ENCODE data around the gene TAS2R39.
"Not testable (repeated sequence)": the region's sequence is repeated elsewhere in the genome, so short reads cannot be mapped to it uniquely, and the experiment has no call there.

Gene TAS2R39

DNA sequence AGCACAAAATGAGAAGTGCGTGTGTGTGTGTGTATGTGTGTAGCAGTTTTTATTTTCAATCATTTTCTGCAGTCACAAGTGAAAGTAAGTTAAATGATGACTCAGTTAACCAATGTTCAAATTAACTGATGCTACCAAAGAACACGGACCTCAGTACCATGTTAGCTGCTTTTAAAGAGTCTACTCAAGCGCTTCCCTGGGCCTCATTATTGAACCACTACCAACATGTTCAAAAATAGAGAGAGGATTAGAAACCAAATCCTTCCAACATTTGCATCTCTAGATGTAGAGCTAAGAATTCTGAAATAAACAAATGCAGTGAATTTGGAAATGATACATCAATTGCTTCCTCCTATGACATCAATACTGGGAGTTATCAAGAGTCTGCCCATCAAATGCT lies at the start of gene TAS2R39:
TAS2R39 (plus strand) TSS at position 396 of the 400 bp plus-strand sequence; CDS start at position 396, 0 bp downstream.
- no peak for DNase-seq

DNA sequence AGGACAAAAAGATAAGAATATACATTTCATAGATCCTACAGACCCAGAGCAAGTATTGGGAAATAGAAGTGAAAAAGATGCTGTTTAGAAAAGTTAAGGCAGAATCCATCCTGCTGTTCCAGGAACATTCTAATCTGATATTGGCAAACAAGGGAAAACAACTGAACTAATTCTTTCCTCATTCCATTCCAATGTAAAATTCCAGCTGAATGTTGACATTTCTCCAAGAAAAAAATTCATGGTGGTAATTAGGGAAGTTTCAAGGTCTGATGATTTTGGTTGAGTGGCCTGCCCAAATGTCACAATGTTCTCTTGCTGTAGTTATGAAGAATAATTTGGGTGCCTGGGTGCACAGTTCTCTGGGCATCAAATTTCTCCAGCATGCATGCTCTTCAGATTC lies 36.1 kb upstream of the TAS2R39 start:
- no peak for DNase-seq

GRCh38 chr7:143148050-143148449 lies 35.2 kb upstream of the TAS2R39 start:
- DNase-seq: no peak

- no peak for DNase-seq
These were observed 34.6 kb upstream of the TAS2R39 start for GRCh38 chr7:143148651-143149050.

- not testable (repeated sequence) for DNase-seq
These were observed 32.5 kb upstream of the TAS2R39 start for GRCh38 chr7:143150696-143151095.

- DNase-seq: not testable (repeated sequence)
These were observed 24.6 kb upstream of the TAS2R39 start for GRCh38 chr7:143158617-143159016.

GRCh38 chr7:143171697-143172096 lies 11.5 kb upstream of the TAS2R39 start:
- DNase-seq: no peak

DNA sequence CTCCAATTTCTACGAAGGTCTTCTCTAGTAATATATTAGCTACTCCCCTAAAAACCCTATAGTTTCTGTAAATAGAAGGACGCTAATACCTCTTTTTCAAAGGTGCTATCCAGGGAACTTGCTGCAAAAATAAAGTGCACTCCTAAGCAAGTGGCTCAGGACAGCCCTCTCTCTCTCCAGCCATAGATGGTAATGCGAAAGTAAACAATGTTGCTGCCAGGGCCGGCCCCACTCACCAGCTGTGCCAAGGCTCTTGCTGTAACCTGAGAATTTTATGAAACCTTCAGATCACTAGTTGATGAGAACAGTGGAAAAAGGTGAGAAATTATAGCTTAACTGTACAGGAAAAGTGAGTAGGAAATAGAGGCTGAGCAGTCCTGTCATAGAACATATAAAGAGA lies 10.9 kb upstream of the TAS2R39 start:
- no peak for DNase-seq

DNA sequence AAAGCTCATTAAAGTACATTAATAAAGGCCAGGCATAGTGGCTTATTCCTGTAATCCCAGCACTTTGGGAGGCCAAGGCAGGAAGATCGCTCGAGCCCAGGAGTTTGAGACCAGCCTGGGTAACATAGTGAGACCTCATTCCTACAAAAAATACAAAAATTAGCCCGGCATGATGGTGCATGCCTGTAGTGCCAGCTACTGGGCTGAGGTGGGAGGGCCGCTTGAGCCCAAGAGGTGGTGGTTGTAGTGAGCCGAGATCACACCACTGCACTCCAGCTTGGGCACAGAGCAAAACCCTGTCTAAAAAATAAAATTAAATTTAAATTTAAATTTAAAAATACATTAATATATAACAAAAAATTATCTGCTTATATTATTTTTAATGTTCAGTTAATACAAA lies 7.1 kb upstream of the TAS2R39 start:
- no peak for DNase-seq

DNA sequence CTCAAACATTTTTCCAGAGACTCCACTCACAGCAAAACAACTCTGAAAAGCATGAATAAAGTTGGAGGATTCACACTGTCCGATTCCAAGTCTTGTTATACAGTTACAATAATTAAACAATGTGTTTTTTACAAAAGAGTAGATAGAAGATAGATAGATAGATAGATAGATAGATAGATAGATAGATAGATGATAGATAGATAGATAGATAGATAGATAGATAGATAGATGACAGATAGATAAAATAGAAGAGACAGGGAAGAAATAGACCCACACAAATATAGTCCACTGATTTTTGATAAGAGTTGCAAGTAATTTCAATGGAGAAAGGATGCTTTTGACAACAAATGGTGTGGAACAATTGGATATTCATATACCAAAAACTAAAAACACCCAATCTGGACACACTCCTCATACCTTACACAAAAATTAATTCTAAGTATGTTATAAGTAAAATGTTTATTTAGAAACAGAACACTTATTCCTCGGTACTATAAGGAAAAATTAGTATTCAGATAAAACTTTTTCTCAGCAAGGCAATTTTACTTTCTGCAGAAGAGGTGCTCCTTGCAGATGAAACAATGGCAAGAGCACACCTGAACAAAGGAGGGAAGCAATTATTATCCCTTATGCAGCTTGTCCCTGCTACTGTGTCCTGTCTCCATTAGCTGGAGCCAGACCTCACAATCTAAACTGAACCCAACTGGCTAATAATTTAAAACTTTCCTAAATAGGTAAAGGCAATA lies 5.7 kb upstream of the TAS2R39 start:
- DNase-seq: no peak

DNA sequence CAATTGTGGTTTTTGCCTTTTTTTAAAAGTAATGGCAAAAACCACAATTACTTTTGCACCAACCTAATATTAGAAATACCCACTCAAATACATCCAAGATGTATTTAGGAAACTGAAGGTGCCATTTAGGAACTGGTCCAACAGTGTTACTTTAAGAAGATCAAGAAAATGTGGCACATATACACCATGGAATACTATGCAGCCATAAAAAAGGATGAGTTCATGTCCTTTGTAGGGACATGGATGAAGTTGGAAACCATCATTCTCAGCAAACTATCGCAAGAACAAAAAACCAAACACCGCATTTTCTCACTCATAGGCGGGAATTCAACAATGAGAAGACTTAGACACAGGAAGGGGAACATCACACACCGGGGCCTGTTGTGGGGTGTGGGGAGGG lies 2.4 kb upstream of the TAS2R39 start:
- DNase-seq: not testable (repeated sequence)

- DNase-seq: no peak
These were observed 1.9 kb upstream of the TAS2R39 start for GRCh38 chr7:143181349-143181748.

- no peak for DNase-seq
These were observed 2.3 kb downstream of the TAS2R39 start for GRCh38 chr7:143185551-143185950.

- no peak for DNase-seq
These were observed 5.8 kb downstream of the TAS2R39 start for GRCh38 chr7:143188994-143189393.

- no peak for DNase-seq
These were observed 10.7 kb downstream of the TAS2R39 start for GRCh38 chr7:143193880-143194279.

GRCh38 chr7:143199040-143199439 lies 15.8 kb downstream of the TAS2R39 start:
- DNase-seq: no peak

- DNase-seq: no peak
These were observed 18.9 kb downstream of the TAS2R39 start for GRCh38 chr7:143202161-143202560.

DNA sequence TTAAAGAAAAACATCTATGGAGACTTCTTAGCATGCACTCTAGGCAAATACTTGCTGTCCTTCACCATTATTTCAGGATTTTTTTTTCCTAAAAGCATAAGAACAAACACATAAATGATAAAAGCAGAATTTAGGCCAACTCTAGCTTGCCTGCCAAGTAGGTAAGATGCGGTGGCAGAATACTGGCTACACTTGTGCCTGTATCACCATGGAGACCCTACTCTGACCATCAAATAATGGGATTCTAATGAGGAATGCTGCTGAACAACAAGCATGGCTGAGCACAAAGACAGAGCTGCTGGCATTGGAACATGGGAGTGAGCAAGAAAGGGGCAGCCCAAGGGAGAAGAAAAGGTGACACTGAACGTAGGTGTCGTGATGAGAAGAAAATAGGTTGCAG lies 20.2 kb downstream of the TAS2R39 start:
- no peak for DNase-seq

- no peak for DNase-seq
These were observed 22.5 kb downstream of the TAS2R39 start for GRCh38 chr7:143205560-143206293.

GRCh38 chr7:143210541-143210940 lies 27.3 kb downstream of the TAS2R39 start:
- no peak for DNase-seq

DNA sequence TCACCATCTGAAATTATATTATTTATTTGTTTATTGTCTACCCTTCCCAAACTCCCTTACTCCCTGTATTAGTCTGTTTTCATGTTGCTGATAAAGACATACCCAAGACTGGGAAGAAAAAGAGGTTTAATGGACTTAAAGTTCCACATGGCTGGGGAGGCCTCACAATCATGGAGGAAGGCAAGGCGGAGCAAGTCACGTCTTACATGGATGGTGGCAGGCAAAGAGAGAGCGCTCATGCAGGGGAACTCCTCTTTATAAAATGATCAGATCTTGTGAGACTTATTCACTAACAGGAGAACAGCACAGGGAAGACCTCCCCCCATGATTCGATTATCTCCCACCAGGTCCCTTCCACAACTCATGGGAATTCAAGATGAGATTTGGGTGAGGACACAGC lies 30.3 kb downstream of the TAS2R39 start:
- not testable (repeated sequence) for DNase-seq

GRCh38 chr7:143214789-143215679 lies 31.8 kb downstream of the TAS2R39 start:
- peak in 1 of 4 experiments; percentile 30 for DNase-seq

DNA sequence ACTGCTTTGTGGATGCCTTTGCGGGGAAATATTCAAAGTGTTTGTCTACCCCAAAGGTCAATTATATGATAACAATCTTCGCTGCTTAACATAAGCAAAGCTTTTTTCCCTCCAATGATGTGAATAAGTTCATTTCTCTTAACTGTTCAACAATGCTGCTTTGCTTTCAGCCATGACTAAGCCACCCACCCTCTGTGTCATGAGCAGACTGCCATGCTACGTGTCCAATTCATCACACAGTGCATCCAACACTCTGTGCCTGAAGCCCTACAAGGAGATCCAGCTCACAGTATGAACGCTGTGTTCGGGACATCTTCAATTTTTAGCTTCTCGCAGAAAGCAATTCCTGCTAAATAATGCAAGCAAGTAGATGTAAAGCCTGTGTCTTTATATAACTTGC lies 32.9 kb downstream of the TAS2R39 start:
- DNase-seq: no peak

Measured in activated naive CD4-positive, alpha-beta T cell (primary cell).